ENCODE measurements around the gene PSME3IP1. TPM values are rescaled to one million over a fixed set of nuclear protein-coding genes. Genes with fewer than 3 reads are reported as not detected.

The PSME3IP1 gene
- total and polyA plus RNA-seq, 2 of the 4 experiments (the other 2 are of a cell fraction), result 50.2 to 75.2 TPM

GRCh38 chr16:57226701-57227621, 41.1 kb upstream of the PSME3IP1 start:
- TF ChIP-seq NFE2L2 (IDR thresholded peaks at IDR 0.05; ENCODE audit: low read depth, low read length), result no peak
- no peak for TF ChIP-seq CEBPB (IDR thresholded peaks at IDR 0.05; ENCODE audit: low read depth, low read length)
- TF ChIP-seq ELK1 (IDR thresholded peaks at IDR 0.05; ENCODE audit: borderline replicate concordance, low read depth, low read length), result no peak
- TF ChIP-seq FOS (IDR thresholded peaks at IDR 0.05; ENCODE audit: low read depth, low read length), result no peak
- H2AFZ ChIP-seq (replicated peaks; ENCODE audit: low read length, poor library complexity), result no peak overlapping the region
- BruUV-seq (replicated peaks), result no TSS peak
- no peak overlapping the region for H2BK15ac ChIP-seq (ENCODE audit: low read depth, low read length)
- no peak for DNase-seq
- peaks cover 3 to 7% of the 10 kb centered on the region in 2 experiments; a peak in 2 of 4 replicates for H3K79me1 ChIP-seq (ENCODE audit: low read depth in 1 of 2, low read length in 2 of 2)
- dilution Hi-C loops (cut with HindIII; ENCODE audit: low sequenced_read_pairs, unreplicated experiment), result no loop called here
- H4K8ac ChIP-seq (ENCODE audit: low read depth in 2 of 2, low read length in 2 of 2), result no peak overlapping the region
- in situ Hi-C loops (cut with MboI; ENCODE audit: low sequenced_read_pairs), result no loop called here
- H2BK120ac ChIP-seq (ENCODE audit: low read depth, low read length), result no peak overlapping the region
- H3K4me2 ChIP-seq (ENCODE audit: low read depth, low read length), result no peak overlapping the region
- no peak for ATAC-seq (ENCODE audit: low read depth)
- WGBS, 2 experiments (ENCODE audit: extremely low coverage in 2 of 2, insufficient read length in 1 of 2), result 100% methylated on average over 1 of the region's 4 CpGs; no CpG with 5 or more reads in 1 of the 2 experiments
- no peak overlapping the region for H4K5ac ChIP-seq (ENCODE audit: low read depth, low read length)
- POLR2A ChIA-PET (ENCODE audit: unreplicated experiment), result no interaction called here
- no peak overlapping the region for H2AK5ac ChIP-seq (ENCODE audit: low read depth, low read length)
- no peak overlapping the region for H2BK5ac ChIP-seq (ENCODE audit: low read depth, low read length, poor library complexity, severe bottlenecking)
- H3K9me1 ChIP-seq (ENCODE audit: insufficient read depth, low read length), result peaks cover 6% of the 10 kb centered on the region; the same call in 1 of the 2 replicates
- no peak overlapping the region for H3K4ac ChIP-seq (ENCODE audit: low read depth, low read length)
- H3K14ac ChIP-seq (replicated peaks; ENCODE audit: low read depth, low read length), result no peak overlapping the region
- H3K36me3 ChIP-seq (ENCODE audit: control insufficient read depth, insufficient read depth, low read length), result peaks cover 31% of the 10 kb centered on the region
- no peaks in the 10 kb centered on the region for H3K4me1 ChIP-seq (ENCODE audit: control insufficient read depth, insufficient read depth, low read length)
- CTCF ChIA-PET, result no interaction called here
- intact Hi-C loops (cut with micrococcal nuclease), result no loop called here
- H3K23ac ChIP-seq (ENCODE audit: low read depth, low read length), result no peak overlapping the region
- no peaks in the 10 kb centered on the region for H3K27me3 ChIP-seq (ENCODE audit: control insufficient read depth, insufficient read depth, low read length)
- H3K4me3 ChIP-seq (ENCODE audit: insufficient read depth, low read depth, low read length), result no peak overlapping the region
- no peak overlapping the region for H4K91ac ChIP-seq (ENCODE audit: insufficient read depth, low read depth, low read length)
- no peak overlapping the region for H3K27ac ChIP-seq (ENCODE audit: insufficient read depth, low read length)
- no peak overlapping the region for H2BK20ac ChIP-seq (ENCODE audit: low read depth, low read length)
- no peaks in the 10 kb centered on the region for H4K20me1 ChIP-seq (ENCODE audit: insufficient read depth, low read length)
- peak overlapping the region; percentile 63 for H2AK9ac ChIP-seq (replicated peaks; ENCODE audit: low read depth, low read length, poor library complexity)
- H3K9ac ChIP-seq (ENCODE audit: low read depth, low read length), result no peak overlapping the region
- no peak overlapping the region; the same call in 1 of the 2 replicates for H3K18ac ChIP-seq (ENCODE audit: low read depth, low read length)
- H3K9me3 ChIP-seq (ENCODE audit: control insufficient read depth, insufficient read depth, low read length), result no peaks in the 10 kb centered on the region
- no peak overlapping the region for H3K56ac ChIP-seq (ENCODE audit: extremely low read depth, insufficient read depth, low read length)
